ENCODE measurements around the gene STK32C.

The STK32C gene

DNA sequence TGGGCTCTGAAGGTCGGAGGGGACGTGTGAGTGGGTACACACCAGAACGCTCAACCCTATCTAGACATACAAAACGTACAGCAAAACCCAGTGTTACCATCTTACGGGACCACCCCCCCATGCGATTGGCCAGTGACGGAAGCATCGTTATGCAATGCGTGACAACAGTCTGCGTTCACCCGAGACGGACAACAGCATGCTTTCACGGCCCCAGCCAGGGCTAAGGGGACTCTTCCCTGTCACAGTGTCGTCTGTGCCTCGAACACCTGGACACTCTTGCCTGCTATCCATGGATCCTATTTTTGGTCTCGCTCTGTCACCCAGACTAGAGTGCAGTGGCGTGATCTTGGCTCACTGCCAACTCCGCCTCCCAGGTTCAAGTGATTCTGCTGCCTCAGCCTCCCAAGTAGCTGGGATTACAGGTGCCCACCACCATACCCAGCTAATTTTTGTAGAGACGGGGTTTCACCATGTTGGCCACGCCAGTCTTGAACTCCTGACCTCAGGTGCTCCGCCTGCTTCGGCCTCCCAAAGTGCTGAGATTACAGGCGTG is 97.7 kb downstream of the STK32C start:
- DNase-seq (ENCODE audit: low read depth) = no peak

GRCh38 chr10:132209130-132209529 is 98.6 kb downstream of the STK32C start:
- no peak for DNase-seq (ENCODE audit: low read depth)

- no peak for DNase-seq (ENCODE audit: low read depth)
Measured at GRCh38 chr10:132208462-132209050, 99.2 kb downstream of the STK32C start.

GRCh38 chr10:132207536-132208461 is 100.0 kb downstream of the STK32C start:
- DNase-seq (ENCODE audit: low read depth) = no peak

DNA sequence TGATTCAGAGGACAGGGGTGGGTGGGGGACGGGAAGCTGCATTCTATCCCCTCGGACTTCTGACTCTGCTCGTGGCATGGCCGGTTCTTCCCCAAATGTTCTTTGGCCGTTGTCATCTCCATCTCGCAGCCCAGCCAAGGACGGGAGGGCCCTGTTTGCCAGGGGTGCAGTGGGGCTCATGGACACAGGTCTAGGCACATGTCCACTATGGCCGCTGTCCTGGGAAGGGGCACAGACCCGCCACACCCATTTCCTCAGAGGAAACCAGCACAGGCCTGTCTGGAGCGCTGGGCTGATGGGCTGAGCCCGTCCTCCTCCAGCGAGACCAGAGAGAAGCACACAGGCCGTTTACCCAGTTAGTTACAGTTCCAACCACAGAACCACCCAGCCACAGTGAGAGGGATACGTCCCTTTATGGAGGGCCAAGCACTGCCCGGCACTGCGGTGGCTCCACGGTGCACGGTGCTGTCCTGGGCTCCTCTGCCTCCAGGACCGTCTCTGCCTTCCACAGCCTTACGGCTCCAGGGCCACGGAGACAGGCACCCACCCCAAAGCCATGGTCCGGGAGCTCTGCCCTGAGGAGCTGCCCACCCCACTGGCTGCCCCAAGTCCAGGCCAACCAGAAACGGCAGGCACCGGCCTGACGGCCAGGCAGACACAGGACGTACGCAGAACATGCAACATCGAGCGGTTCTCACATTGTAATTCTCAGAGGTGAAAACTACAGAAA is 100.8 kb downstream of the STK32C start:
- DNase-seq (ENCODE audit: low read depth) = no peak

- no peak for DNase-seq (ENCODE audit: low read depth)
Measured at GRCh38 chr10:132206377-132206745, 101.4 kb downstream of the STK32C start.

- no peak for DNase-seq (ENCODE audit: low read depth)
Measured at GRCh38 chr10:132205650-132206376, 101.9 kb downstream of the STK32C start.

DNA sequence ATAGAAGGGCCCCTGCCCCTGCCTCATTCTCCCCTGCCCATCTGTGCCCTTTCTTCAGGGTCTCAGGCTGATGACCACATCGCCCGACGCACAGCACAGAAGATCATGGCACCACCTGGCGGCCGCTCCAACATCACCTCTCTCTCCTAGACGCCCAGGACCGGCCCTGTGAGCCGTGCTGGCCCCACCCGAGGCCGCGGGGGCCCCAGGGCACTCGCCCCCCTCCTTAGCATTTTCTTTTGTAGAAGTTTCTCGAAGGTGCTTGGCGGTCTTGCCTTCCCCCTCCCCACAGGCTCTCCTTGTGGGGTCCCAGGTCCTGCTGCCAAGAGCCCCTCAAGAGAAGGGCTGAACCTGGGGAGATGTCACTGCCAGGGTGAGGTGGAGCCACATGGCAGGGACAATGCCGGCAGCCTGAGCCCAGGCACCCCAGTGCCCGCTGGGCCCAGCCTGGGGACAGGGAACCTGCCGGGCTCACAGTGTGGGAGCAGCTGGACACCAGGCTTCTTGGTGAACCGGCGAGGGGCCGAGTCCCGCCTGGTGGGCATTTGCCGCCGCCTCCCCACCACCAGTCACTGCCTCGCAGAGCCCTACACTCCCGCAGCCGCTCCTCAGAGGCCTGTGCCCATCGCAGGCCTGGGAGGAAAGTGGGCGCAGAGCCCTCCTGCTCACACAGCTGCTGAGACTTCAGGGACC is 102.8 kb downstream of the STK32C start:
- DNase-seq (ENCODE audit: low read depth) = no peak

GRCh38 chr10:132204078-132204780 is 103.5 kb downstream of the STK32C start:
- DNase-seq (ENCODE audit: low read depth) = no peak

- no peak for DNase-seq (ENCODE audit: low read depth)
Measured at GRCh38 chr10:132203256-132204077, 104.3 kb downstream of the STK32C start.

DNA sequence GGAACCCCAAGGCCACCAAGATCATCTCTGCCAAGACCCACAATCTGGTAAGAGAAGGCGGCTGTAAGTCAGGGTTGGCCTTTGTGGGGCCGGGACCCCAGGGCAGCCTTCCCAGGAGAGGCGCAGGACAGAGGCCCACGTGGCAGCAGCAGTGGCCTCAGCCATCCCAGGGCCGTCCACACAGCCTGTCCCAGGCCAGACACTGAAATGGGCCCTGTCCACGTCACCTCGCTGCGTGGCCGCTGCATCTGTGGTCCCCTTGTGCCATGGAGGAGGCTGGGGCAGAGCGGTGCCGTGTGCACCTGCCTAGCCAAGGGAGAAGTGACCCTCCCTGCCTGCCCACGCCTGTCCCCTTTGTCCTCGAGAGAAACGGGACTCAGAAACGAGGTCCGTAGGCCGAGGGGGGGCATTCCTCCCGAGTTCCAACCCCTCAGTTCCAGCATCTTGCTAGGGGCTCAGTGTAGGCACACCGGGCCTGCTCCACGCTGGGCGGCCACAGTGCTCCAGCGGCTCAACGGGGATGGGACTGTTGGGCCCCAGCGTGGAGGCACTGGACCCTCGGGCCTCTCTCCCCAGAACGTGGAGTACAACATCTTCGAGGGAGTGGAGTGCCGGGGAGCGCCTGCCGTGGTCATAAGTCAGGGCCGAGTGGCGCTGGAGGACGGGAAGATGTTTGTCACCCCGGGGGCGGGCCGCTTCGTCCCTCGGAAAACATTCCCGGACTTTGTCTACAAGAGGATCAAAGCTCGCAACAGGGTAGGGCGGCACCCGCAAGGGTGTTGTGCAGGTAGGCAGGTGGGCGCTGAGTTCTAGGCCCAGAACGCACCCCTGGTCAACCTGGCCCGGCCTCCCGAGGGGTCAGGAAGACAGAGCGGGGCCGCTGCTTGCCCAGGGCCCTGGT is 105.4 kb downstream of the STK32C start:
- no peak for DNase-seq (ENCODE audit: low read depth)

DNA sequence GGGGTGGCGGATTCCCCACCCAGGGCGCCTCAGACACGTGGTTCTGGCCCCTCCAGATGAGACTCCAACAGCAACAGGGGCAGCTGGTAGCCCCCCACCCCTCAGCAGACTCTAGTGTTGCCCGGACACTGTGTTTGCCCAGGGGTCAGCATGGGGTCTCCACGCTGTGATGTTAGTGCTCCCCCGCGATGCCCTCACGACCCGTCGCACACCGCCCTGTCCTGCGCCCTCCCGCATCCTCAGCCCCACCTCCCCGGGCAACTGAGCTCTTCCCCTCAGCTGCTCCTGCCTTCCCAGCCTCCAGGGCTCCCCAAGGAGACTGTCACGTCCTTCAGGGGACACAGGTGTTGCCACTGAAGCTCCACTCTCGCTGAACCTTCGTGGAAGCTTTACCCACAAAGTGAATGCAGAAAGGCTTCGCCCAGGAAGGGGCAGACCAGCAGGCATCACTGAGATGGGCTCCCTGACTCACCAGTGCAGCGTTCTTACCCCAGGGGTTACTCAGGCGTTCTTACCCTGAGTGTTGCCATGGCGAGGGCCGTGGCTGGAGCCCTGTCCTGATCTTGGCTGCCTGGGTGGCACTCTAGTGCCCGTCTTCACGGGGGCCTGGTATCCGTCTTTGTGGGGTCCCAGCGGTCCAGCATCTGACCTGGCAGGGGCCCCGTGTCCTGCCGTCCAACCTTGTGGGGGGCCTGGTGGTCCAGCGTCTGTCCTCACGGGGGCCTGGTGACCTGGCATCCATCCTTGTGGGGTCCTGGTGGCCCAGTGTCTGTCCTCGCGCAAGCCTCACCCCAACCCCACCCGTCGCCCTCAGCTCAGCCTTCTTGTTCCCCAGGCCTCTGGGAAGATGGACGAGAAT is 106.4 kb downstream of the STK32C start:
- DNase-seq (ENCODE audit: low read depth) = no peak

DNA sequence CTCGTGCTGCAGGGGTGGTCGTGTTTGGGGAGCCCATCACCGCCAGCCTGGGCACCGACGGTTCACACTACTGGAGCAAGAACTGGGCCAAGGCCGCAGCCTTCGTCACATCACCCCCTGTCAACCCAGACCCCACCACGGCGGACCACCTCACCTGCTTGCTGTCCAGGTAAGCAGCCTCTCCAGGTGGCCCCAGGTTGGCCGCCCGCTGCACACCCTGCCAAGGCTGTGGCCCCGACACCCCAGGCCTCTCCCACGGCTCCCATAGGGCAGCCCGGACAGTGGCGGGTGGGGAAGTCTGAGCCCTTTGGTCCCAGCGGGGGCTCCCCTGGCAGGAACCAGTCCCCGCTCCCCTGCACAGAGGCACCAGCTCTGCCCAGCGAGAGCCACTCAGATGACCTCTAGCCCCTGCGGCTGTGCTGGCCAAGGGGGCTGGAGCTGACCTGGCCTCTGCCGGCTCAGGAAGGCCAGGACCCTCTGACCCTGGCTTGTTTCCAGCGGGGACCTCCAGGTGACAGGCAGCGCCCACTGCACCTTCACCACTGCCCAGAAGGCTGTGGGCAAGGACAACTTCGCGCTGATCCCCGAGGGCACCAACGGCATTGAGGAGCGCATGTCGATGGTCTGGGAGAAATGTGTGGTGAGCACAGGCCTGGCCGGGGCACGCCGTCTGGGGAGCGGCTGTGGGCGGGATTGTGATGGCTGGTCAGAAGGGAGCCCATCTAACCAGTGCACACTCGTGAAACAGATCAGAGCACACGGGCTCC is 107.2 kb downstream of the STK32C start:
- DNase-seq (ENCODE audit: low read depth) = no peak

DNA sequence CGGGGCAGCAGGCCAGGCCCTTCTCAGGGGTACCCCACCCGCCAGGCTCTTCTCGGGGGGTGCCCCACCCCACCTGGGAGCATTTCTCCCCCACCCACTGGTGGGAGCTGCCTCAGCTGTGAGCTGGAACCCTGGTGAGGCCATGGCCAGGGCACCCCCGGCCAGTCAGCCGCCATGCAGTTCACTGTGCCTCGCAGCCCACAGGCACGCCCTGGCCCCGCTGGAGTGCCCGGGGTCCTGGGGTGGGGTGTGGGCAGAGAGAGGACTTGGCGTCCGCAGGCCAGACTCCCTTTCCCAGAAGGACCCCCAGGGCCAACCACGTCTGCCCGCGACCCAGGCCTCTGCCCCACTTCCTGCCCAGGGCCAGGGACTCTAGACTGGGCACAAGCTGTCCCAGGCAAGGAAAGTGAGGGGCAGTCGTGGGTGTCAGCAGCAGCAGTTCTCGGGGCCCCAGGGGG is 107.9 kb downstream of the STK32C start:
- no peak for DNase-seq (ENCODE audit: low read depth)

DNA sequence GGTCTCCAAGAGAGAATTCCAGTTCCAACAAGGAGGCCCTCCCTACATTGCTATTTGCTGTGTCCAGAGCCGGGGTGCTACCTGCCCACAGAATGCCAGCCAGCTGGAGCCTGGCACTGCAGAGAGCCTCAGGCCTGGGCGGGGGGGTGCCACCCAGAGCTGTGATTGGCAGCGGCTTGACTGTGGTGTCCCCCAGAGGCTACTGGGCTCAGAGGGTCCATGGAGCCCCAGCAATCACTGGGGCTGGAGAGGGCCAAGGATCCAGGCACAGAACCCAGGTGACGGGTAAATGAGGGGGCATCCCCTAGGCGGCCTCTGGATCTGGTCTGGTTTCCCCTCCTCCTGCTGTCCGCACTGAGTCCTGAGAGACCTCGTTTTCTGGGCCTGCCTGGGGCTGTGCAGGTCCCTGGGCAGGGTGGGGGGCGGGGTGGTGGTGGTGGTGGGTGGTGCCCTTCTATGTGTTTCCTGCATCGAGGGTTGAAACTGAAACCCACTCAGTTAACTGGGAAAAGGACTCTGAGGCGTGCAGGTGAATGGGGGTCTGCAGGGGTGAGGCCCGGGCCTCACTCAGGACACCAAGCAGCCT is 108.4 kb downstream of the STK32C start:
- no peak for DNase-seq (ENCODE audit: low read depth)

GRCh38 chr10:132198381-132199181 is 109.2 kb downstream of the STK32C start:
- DNase-seq (ENCODE audit: low read depth) = no peak
